ENCODE results near the gene TK2. TPM values are rescaled to one million over a fixed set of nuclear protein-coding genes. Genes with fewer than 3 reads are reported as not detected.

TK2 gene
- total RNA-seq, 2 donors from 2014 or later = 28.1 to 45.9 TPM

DNA sequence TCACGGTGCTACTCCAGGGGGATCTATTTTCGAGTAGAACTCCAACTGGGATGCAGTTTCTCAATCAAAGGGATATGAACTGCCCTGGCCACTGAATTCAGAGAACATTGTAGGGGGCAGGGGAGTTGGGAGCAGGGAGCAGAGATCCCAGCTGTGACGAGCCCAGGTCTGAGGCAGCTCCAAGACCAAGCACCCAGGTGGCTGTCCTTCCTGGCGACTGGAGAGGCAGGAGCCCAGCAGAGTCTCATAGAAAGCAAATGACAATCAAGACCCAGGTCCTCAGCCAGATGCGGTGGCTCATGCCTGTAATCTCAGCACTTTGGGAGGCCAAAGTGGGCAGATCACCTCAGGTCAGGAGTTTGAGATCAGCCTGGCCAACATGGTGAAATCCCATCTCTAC lies 60.1 kb downstream of the TK2 start:
- Histone ChIP-seq H3K27ac (no peak overlapping the region), H3K4me1 (replicated peaks) (no peaks in the 10 kb centered on the region), H3K4me3 (no peak overlapping the region), H3K27me3 (replicated peaks; ENCODE audit: insufficient read depth) (no peaks in the 10 kb centered on the region), H3K36me3 (no peaks in the 10 kb centered on the region), H3K9me3 (no peaks in the 10 kb centered on the region)
- intact Hi-C loops (cut with DNase I) = no loop called here
- 90% methylated on average over 5 of the region's 5 CpGs for WGBS
- no peak for DNase-seq (ENCODE audit: low spot score)
- no peak for TF ChIP-seq POLR2AphosphoS5 (IDR thresholded peaks at IDR 0.05)

DNA sequence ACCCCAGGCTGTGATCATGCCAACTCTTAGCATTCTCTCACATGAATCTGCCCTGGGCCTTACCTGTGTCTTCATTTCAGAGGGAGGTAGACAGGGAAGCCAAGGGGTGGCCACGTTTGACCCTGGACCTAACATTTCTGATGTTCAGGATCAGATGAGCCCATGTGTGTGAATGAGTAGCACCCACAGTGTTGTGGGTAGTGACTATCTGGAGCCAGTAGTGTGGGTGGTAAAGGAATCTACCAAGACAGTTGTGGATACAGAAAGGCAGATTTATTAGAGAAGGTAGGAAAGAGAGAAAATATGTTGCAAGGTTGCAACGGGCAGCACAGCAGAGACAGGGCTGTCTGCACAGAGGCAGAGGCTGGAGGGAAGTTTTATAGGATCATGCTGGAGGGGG lies 60.5 kb downstream of the TK2 start:
- intact Hi-C loops (cut with DNase I) = no loop called here
- no peak for DNase-seq (ENCODE audit: low spot score)
- H3K36me3 ChIP-seq = no peaks in the 10 kb centered on the region
- TF ChIP-seq POLR2AphosphoS5 (IDR thresholded peaks at IDR 0.05) = no peak
- TF ChIP-seq, protein P1, sequence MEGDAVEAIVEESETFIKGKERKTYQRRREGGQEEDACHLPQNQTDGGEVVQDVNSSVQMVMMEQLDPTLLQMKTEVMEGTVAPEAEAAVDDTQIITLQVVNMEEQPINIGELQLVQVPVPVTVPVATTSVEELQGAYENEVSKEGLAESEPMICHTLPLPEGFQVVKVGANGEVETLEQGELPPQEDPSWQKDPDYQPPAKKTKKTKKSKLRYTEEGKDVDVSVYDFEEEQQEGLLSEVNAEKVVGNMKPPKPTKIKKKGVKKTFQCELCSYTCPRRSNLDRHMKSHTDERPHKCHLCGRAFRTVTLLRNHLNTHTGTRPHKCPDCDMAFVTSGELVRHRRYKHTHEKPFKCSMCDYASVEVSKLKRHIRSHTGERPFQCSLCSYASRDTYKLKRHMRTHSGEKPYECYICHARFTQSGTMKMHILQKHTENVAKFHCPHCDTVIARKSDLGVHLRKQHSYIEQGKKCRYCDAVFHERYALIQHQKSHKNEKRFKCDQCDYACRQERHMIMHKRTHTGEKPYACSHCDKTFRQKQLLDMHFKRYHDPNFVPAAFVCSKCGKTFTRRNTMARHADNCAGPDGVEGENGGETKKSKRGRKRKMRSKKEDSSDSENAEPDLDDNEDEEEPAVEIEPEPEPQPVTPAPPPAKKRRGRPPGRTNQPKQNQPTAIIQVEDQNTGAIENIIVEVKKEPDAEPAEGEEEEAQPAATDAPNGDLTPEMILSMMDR (IDR thresholded peaks at IDR 0.05) = no peak
- no peak for TF ChIP-seq POLR2A (IDR thresholded peaks at IDR 0.05)
- WGBS = 70% methylated on average over 2 of the region's 2 CpGs
- no peak overlapping the region for H3K27ac ChIP-seq
- no peak overlapping the region for H3K4me3 ChIP-seq
- no peaks in the 10 kb centered on the region for H3K27me3 ChIP-seq (replicated peaks; ENCODE audit: insufficient read depth)
- no peaks in the 10 kb centered on the region for H3K4me1 ChIP-seq (replicated peaks)
- no peaks in the 10 kb centered on the region for H3K9me3 ChIP-seq

- TF ChIP-seq, protein P1 (IDR thresholded peaks at IDR 0.05) = no peak
- no peak for TF ChIP-seq POLR2A (IDR thresholded peaks at IDR 0.05)
- no peak for TF ChIP-seq POLR2AphosphoS5 (IDR thresholded peaks at IDR 0.05)
- intact Hi-C loops (cut with DNase I) = no loop called here
- H3K4me3 ChIP-seq = no peak overlapping the region
- H3K36me3 ChIP-seq = no peaks in the 10 kb centered on the region
- no peak overlapping the region for H3K27ac ChIP-seq
- no peaks in the 10 kb centered on the region for H3K27me3 ChIP-seq (replicated peaks; ENCODE audit: insufficient read depth)
- no peaks in the 10 kb centered on the region for H3K4me1 ChIP-seq (replicated peaks)
- H3K9me3 ChIP-seq = no peaks in the 10 kb centered on the region
- 90% methylated on average over 1 of the region's 1 CpG for WGBS
- DNase-seq (ENCODE audit: low spot score) = no peak
Measured at GRCh38 chr16:66488505-66488904, 61.4 kb downstream of the TK2 start.

DNA sequence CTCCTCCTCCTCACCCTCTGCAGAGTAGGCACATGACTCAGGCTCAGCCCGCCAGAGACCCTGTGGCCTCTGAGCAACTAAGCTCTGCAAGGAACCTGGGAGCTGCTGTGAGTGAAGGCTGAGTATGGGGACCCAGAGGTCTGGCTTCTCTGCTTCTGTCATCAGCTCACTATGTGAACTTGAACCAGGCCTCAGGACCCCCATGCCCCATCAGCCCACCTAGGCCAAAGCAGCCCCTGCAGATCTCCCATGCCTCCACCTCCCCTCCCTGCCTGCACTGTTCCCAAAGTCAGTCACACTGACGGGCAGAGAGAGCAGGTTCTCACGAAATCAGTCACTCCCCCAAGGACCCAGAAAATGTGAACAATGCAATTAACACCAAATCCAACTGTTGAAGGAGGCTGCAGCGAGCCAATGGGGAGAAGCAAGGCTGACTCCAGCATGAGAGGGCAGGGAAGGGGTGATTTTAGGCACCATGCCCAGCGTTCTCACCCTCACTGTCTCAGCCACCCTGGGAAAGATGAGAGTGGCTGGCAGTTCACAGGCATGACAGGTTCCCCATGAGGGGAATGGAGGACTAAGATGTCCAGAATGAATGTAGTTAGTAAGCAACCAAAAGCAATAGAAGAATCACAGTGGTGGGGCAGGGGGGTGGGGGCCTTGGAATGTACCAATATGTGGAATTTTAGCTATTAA lies 62.2 kb downstream of the TK2 start:
- TF ChIP-seq POLR2AphosphoS5 (IDR thresholded peaks at IDR 0.05) (no peak), POLR2A (IDR thresholded peaks at IDR 0.05) (no peak)
- TF ChIP-seq, protein P1 (IDR thresholded peaks at IDR 0.05) = no peak
- Histone ChIP-seq H3K9me3 (no peaks in the 10 kb centered on the region), H3K27me3 (replicated peaks; ENCODE audit: insufficient read depth) (no peaks in the 10 kb centered on the region), H3K27ac (no peak overlapping the region), H3K36me3 (no peaks in the 10 kb centered on the region), H3K4me3 (no peak overlapping the region), H3K4me1 (replicated peaks) (no peaks in the 10 kb centered on the region)
- DNase-seq (ENCODE audit: low spot score) = no peak
- intact Hi-C loops (cut with DNase I) = no loop called here
- WGBS = 79% methylated on average over 5 of the region's 5 CpGs

DNA sequence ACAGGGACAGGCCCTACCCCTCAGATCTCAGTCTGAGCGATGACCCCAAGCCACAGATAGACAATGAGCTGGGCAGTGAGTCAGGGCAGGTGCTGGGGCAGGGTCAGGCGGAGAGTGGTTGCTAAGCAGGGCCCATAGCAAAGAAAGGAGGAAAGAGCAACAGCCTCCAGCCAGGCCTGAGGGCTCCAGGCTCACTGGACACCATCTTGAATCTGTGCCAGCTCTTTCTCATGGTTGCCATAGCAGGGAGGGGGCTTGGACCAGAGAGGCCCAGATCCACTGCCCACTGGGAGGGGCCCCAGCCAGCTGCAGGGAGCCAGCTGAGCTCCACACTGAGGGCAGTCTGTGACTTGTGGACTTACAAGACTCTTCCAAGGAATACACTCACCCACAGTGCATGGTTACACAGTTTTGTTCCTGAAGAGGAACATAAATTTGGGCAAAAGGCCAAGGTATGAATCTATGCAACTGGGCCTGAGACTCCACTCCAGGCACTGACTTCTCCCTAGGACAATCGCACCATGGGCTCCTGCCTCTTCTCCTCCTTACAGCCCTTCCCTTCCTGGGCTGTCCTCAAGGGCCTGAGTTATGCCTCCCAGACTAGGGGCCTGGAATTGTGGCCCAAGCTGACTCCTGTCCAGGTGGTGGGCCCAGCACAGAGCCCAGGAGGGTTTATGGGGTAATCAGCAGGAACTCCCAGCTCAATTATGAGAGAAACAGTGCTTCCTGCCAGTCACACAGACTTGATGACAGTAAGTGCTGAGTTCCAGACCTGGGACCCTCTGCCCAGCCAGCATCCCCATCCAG lies 62.9 kb downstream of the TK2 start:
- TF ChIP-seq POLR2A (IDR thresholded peaks at IDR 0.05) = no peak
- TF ChIP-seq, protein P1 (IDR thresholded peaks at IDR 0.05) = no peak
- TF ChIP-seq POLR2AphosphoS5 (IDR thresholded peaks at IDR 0.05) = no peak
- no peak for DNase-seq (ENCODE audit: low spot score)
- 77% methylated on average over 3 of the region's 3 CpGs for WGBS
- H3K4me3 ChIP-seq = no peak overlapping the region
- intact Hi-C loops (cut with DNase I) = no loop called here
- H3K27ac ChIP-seq = no peak overlapping the region
- H3K36me3 ChIP-seq = no peaks in the 10 kb centered on the region
- H3K9me3 ChIP-seq = no peaks in the 10 kb centered on the region
- no peaks in the 10 kb centered on the region for H3K27me3 ChIP-seq (replicated peaks; ENCODE audit: insufficient read depth)
- H3K4me1 ChIP-seq (replicated peaks) = no peaks in the 10 kb centered on the region

Data from prostate gland (tissue), 2 donors.